ENCODE measurements around the gene NSUN6.

DNA sequence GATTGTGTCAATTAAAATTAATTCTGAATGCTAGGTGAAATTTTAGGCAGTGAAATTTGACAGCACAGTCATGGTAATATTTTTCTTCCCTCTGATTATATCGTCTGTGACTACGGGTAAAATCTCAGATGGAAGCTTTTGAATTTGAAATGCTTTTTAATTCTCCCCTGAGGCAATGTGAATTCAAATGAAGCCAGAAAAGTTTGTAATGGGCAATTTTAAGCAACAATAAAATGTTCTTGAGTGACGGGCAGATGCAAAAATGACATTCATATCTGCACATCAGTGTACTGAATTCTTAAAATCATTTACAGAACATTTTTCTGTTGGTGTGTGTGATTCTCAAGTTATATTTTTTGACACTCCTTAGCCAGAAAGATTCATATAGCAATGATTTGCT is 134.5 kb downstream of the NSUN6 start:
- TF ChIP-seq POLR2A (IDR thresholded peaks at IDR 0.05): no peak
- TF ChIP-seq, protein P1, sequence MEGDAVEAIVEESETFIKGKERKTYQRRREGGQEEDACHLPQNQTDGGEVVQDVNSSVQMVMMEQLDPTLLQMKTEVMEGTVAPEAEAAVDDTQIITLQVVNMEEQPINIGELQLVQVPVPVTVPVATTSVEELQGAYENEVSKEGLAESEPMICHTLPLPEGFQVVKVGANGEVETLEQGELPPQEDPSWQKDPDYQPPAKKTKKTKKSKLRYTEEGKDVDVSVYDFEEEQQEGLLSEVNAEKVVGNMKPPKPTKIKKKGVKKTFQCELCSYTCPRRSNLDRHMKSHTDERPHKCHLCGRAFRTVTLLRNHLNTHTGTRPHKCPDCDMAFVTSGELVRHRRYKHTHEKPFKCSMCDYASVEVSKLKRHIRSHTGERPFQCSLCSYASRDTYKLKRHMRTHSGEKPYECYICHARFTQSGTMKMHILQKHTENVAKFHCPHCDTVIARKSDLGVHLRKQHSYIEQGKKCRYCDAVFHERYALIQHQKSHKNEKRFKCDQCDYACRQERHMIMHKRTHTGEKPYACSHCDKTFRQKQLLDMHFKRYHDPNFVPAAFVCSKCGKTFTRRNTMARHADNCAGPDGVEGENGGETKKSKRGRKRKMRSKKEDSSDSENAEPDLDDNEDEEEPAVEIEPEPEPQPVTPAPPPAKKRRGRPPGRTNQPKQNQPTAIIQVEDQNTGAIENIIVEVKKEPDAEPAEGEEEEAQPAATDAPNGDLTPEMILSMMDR (IDR thresholded peaks at IDR 0.05): no peak

All from heart left ventricle (tissue), 13 donors.